Measurements from ENCODE around the gene EPHX1. TPM values are rescaled to one million over a fixed set of nuclear protein-coding genes. Genes with fewer than 3 reads are reported as not detected.

The EPHX1 gene
- polyA plus RNA-seq, 3 donors = 52.0 to 60.3 (median 58.9) TPM

Other genes with a start within 250 kb of the EPHX1 start
- gene ENAH, start 157.0 kb upstream of the EPHX1 start, polyA plus RNA-seq (ENCODE audit: insufficient read length in 3 of 3) = 100 to 1,000 TPM; 103 to 114 (median 112) TPM
- gene SRP9, start 32.3 kb upstream of the EPHX1 start, polyA plus RNA-seq (ENCODE audit: insufficient read length in 3 of 3) = 100 to 1,000 TPM; 397 to 497 (median 435) TPM
- 10 to 100 TPM; 47.2 to 94.4 (median 48.6) TPM for gene TMEM63A, start 72.3 kb downstream of the EPHX1 start, polyA plus RNA-seq (ENCODE audit: insufficient read length in 3 of 3)
- 1 to 10 TPM; 4.2 to 5.5 (median 4.8) TPM for gene LEFTY1, start 79.0 kb downstream of the EPHX1 start, polyA plus RNA-seq (ENCODE audit: insufficient read length in 3 of 3)
- 10 to 100 TPM; 50.0 to 59.1 (median 57.3) TPM for gene PYCR2, start 114.1 kb downstream of the EPHX1 start, polyA plus RNA-seq (ENCODE audit: insufficient read length in 3 of 3)
- gene LEFTY2, start 131.1 kb downstream of the EPHX1 start, polyA plus RNA-seq (ENCODE audit: insufficient read length in 3 of 3) = 1 to 10 TPM in 1 of 3 donors, under 1 TPM in 2; 0.82 to 1.5 (median 0.89) TPM
- 10 to 100 TPM; 19.9 to 23.8 (median 21.7) TPM for gene SDE2, start 189.2 kb downstream of the EPHX1 start, polyA plus RNA-seq (ENCODE audit: insufficient read length in 3 of 3)

All from renal cortex interstitium (tissue), 3 donors.